Neural crest cell (in vitro differentiated cells): ENCODE results near the gene CDX1. TPM values are rescaled to one million over a fixed set of nuclear protein-coding genes. Genes with fewer than 3 reads are reported as not detected.
"Not testable (repeated sequence)": the region's sequence is repeated elsewhere in the genome, so short reads cannot be mapped to it uniquely, and the experiment has no call there.

ENCODE experiments used
- DNase-seq: peaks from one replicate; pipeline ENCODE4 v3.0.0; 2021; ENCODE audit warnings: low read depth, mixed read lengths, low spot score
- H3K27ac Mint-ChIP-seq: one replicate; pipeline ENCODE4 v1.8.0; 2021; ENCODE audit warnings: mild to moderate bottlenecking, mixed read lengths; ENCODE audit not compliant: unreplicated experiment
- H3K27me3 Mint-ChIP-seq: 2 replicates; pipeline ENCODE4 v1.8.0; 2021; ENCODE audit warnings: low read depth, mild to moderate bottlenecking, mixed read lengths
- H3K36me3 Mint-ChIP-seq: 2 replicates; pipeline ENCODE4 v1.8.0; 2021; ENCODE audit warnings: low read depth, mild to moderate bottlenecking, mixed read lengths
- H3K4me1 Mint-ChIP-seq: 2 replicates; pipeline ENCODE4 v1.8.0; 2021; ENCODE audit warnings: mixed read lengths
- H3K4me3 Mint-ChIP-seq: one replicate; pipeline ENCODE4 v1.8.0; 2021; ENCODE audit warnings: mild to moderate bottlenecking, mixed read lengths
- H3K9me3 Mint-ChIP-seq: 2 replicates; pipeline ENCODE4 v1.8.0; 2021; ENCODE audit warnings: mixed read lengths
- total RNA-seq: library from RNA; stranded (reverse); gene quantifications from 2 replicates; pipeline ENCODE4 v1.2.1, GENCODE V29; 2021
- TF ChIP-seq, protein P1 (sequence below): fragments of 200-600 bp; sonication (generic); conservative IDR thresholded peaks from 2 replicates; pipeline ENCODE4 v1.5.0; 2021; ENCODE audit warnings: antibody characterized with exemption, mild to moderate bottlenecking

CDX1 gene
- total RNA-seq, 1 donor from 2014 or later, result not detected

DNA sequence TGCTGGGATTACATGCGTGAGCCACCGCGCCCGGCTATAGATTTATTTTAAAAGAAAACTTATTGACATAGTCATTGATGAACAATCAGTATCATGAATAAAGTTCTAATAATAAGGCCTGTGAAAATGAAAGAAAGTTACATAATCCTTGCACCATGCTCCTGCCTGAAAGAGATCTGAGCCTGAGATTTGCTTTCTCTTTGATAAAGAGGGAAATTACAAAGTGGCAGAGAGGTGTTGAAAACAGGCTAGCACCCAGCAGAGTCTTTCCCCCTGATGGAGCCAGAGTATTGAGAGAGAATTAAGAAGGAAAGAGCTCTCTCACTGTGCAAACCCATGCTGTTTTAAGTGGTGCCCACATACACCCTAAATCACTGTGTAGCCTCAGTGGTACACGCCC lies 60.5 kb downstream of the CDX1 start:
- DNase-seq, result no peak
- Mint-ChIP-seq H3K36me3 (no peaks in the 10 kb centered on the region), H3K27me3 (no peaks in the 10 kb centered on the region), H3K4me3 (no peak overlapping the region), H3K9me3 (no peaks in the 10 kb centered on the region), H3K4me1 (peaks cover 8% of the 10 kb centered on the region), H3K27ac (no peak overlapping the region)
- TF ChIP-seq, protein P1, sequence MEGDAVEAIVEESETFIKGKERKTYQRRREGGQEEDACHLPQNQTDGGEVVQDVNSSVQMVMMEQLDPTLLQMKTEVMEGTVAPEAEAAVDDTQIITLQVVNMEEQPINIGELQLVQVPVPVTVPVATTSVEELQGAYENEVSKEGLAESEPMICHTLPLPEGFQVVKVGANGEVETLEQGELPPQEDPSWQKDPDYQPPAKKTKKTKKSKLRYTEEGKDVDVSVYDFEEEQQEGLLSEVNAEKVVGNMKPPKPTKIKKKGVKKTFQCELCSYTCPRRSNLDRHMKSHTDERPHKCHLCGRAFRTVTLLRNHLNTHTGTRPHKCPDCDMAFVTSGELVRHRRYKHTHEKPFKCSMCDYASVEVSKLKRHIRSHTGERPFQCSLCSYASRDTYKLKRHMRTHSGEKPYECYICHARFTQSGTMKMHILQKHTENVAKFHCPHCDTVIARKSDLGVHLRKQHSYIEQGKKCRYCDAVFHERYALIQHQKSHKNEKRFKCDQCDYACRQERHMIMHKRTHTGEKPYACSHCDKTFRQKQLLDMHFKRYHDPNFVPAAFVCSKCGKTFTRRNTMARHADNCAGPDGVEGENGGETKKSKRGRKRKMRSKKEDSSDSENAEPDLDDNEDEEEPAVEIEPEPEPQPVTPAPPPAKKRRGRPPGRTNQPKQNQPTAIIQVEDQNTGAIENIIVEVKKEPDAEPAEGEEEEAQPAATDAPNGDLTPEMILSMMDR, result no peak

DNA sequence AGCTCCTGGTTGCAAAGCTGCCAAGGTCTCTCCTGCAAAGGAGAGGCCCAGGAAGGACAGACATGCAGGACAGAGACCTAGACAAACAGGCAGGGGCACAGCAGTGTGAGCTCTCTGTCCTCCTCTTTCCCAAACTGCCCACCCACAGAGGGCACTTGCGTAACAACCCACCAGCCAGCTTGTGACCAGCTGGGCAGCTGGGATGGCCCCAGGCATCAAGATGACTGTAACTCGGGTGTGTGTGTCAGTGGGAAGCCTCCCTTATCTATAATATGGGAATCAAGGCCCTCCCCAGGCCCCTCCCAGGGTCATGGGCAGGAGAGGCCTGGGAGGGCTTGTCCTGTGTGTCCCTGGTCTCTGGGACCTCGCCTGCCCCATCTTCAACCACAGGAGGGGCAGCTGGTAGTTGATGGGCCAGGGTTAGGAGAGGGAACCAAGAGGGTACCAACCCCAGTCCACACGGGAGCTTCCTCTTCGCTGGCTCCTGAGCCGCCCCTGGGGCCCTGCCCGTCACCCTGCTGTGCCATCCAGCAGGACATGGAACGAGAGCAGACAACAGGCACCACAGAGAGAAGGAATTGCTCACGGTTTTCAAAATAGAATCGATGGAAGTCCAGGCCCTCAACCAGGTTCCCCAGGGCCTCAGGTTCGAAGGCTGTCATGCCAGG lies 61.2 kb downstream of the CDX1 start:
- no peak overlapping the region for H3K27ac Mint-ChIP-seq
- H3K36me3 Mint-ChIP-seq, result no peaks in the 10 kb centered on the region
- TF ChIP-seq, protein P1, result no peak
- no peak overlapping the region for H3K4me3 Mint-ChIP-seq
- peaks cover 8% of the 10 kb centered on the region for H3K4me1 Mint-ChIP-seq
- no peak for DNase-seq
- no peaks in the 10 kb centered on the region for H3K9me3 Mint-ChIP-seq
- no peaks in the 10 kb centered on the region for H3K27me3 Mint-ChIP-seq

DNA sequence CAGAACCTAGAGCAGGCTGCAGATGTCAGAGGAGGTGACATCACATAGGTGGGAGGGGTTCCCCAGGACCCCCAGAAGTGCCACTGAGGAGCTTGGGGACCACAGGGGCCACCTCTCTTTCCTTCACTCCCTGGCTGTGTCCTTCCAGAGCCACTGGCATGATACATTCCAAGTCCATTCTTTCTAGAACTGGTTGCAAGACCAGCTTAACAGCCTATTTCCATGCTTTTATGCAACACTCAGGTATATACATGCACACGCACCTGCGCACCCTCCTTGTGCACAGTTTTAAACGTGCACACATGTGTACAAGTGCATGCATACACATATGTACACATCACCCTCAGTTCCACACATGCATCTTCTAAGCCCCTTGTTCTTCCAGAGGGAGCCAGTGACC lies 63.0 kb downstream of the CDX1 start:
- no peaks in the 10 kb centered on the region for H3K9me3 Mint-ChIP-seq
- DNase-seq, result no peak
- no peak overlapping the region for H3K4me3 Mint-ChIP-seq
- H3K36me3 Mint-ChIP-seq, result no peaks in the 10 kb centered on the region
- TF ChIP-seq, protein P1, result no peak
- H3K27me3 Mint-ChIP-seq, result no peaks in the 10 kb centered on the region
- H3K27ac Mint-ChIP-seq, result no peak overlapping the region
- peaks cover 3% of the 10 kb centered on the region for H3K4me1 Mint-ChIP-seq

DNA sequence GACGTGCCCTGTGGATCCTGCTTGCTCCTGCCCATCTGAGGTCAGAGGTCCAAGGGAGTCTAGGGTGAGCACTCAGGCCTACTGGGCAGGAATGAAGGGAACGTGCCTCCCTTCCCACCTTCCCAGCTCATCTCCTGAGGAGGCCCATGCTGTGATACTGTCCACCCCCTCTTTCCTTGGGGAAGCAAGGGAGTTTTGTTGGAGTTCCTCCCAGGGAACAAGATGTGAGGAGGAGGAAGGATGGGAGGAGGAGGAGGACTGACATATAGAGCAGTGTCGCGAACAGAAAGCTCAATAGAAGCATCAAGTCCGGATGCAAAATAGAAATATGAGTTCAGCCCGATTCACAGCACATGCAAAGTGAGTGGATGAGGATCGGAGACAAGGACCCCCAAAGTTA lies 64.3 kb downstream of the CDX1 start:
- Mint-ChIP-seq H3K4me1 (peaks cover 7% of the 10 kb centered on the region), H3K27me3 (no peaks in the 10 kb centered on the region), H3K4me3 (no peak overlapping the region), H3K9me3 (no peaks in the 10 kb centered on the region), H3K36me3 (no peaks in the 10 kb centered on the region), H3K27ac (peak overlapping the region; percentile 84)
- no peak for DNase-seq
- TF ChIP-seq, protein P1, result no peak

DNA sequence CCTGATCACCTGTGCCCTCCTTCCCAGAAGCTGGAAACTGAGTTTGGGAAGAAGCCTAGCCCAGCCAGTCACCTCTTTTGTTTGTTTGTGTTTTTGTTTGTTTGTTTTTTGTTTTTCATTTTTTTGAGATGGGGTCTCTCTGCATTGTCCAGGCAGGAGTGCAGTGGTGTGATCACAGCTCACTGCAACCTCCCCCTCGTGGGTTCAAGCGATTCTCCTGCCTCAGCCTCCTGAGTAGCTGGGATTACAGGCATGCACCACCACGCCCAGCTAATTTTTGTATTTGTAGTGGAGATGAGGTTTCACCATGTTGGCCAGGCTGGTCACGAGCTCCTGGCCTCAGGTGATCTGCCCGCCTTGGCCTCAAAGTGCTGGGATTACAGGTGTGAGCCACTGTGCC lies 67.1 kb downstream of the CDX1 start:
- DNase-seq, H3K27ac Mint-ChIP-seq, H3K4me1 Mint-ChIP-seq, H3K36me3 Mint-ChIP-seq, H3K27me3 Mint-ChIP-seq, H3K4me3 Mint-ChIP-seq, H3K9me3 Mint-ChIP-seq: not testable (repeated sequence)

Other genes starting within 250 kb of the CDX1 start
- not detected in 2 replicates for gene PDE6A, start 222.0 kb upstream of the CDX1 start, total RNA-seq
- gene SLC26A2, start 206.0 kb upstream of the CDX1 start, total RNA-seq, result 14.2 and 14.3 TPM in 2 replicates
- 5.1 and 5.9 TPM in 2 replicates for gene TIGD6, start 166.1 kb upstream of the CDX1 start, total RNA-seq
- 40.4 and 44.4 TPM in 2 replicates for gene HMGXB3, start 166.0 kb upstream of the CDX1 start, total RNA-seq
- not detected in 2 replicates for gene CSF1R, start 80.2 kb upstream of the CDX1 start, total RNA-seq
- gene PDGFRB, start 10.9 kb upstream of the CDX1 start, total RNA-seq, result 10.8 and 15.3 TPM in 2 replicates
- not detected in 2 replicates for gene SLC6A7, start 23.3 kb downstream of the CDX1 start, total RNA-seq
- gene CAMK2A, start 123.0 kb downstream of the CDX1 start, total RNA-seq, result 0.30 and 0.59 TPM in 2 replicates
- gene ARSI, start 136.1 kb downstream of the CDX1 start, total RNA-seq, result 0.25 and 0.51 TPM in 2 replicates
- gene TCOF1, start 190.9 kb downstream of the CDX1 start, total RNA-seq, result 91.1 and 96.0 TPM in 2 replicates
- 6.3 and 7.3 TPM in 2 replicates for gene CD74, start 246.1 kb downstream of the CDX1 start, total RNA-seq